ENCODE measurements around the gene FAM200C. TPM values are rescaled to one million over a fixed set of nuclear protein-coding genes. Genes with fewer than 3 reads are reported as not detected.
"Not testable (repeated sequence)": the region's sequence is repeated elsewhere in the genome, so short reads cannot be mapped to it uniquely, and the experiment has no call there.

The FAM200C gene
- 7.7 and 8.1 TPM in 2 replicates for total RNA-seq (2014; rRNA removed; shearing (Covaris generic))
- 2.9 and 5.1 TPM in 2 replicates for polyA plus RNA-seq (2015; cell fraction: cytosol; rRNA removed)
- 9.9 and 14.7 TPM in 2 replicates for polyA plus RNA-seq (2015; cell fraction: nucleus; rRNA removed)

DNA sequence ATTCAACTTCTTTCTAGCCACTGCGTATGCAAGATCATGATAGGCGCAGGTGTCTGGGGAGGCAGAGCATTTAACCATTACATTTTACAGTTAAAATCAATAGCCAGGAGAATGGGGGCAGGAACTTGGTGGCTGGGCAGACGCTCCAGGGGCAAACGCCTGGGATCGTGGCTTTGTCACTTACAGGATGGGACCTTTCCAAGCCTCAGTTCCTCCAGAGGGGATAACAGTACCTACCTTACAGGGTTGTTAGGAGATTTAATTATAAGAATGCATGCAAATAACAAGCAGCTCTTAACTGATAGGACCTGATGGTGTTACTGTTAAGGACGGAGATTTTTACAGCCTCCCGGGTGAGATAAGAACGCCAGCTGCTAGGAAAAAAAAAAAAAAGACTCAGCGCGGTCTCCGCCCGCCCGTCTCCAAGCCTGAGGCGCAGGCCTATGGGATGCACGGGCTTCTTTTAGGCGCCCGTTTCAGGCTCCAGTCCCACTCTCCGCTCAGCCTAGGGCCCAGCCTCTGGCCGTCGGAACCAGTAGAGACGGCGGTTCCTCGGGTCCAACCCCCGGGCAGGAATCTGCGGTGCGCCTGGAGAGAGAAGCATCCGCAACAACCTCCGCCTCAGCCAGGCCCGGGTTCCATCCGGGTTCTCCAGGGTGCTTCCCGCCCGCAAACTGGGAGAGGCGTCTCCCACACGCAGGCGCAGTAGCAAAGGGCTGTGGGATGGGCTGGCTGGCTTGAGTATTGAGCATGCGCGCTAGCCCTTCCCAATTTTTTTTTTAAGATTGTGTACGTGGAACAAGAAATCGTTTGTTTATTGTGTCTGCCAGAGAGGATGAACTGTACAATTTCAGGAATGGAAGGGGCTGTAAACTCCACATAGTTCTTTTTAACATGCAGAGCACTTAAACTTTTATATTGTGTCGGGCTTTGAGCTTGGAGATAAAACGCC, at the start of gene FAM200C:
FAM200C (minus strand) TSS at position 653 of the 952 bp plus-strand sequence. CDS start 4,564 bp downstream, outside the sequence.
- in situ Hi-C loops (cut with HindIII; ENCODE audit: low pct_unique_long_range_greater_than_20kb, low sequenced_read_pairs), result no loop called here
- DNase-seq (ENCODE audit: low read depth, low spot score), result peak; percentile 95

DNA sequence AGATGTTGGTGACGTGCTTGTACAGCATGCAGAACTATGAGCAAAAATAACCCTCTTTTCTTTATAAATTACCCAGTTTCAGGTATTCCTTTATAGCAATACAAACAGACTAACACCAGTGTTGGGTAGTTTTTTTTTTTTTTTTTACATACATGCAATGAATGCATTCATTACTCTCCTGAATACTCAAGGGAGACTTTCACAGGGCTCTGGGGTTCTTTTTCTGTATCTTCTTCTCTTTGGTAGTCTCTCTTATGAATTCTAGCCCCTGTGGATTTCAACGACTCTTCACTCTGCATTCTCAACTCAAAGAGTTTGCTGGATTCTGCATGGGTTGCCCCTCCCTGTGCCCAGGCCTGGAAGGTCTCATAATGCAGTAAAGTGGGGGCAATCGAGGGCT, 49.6 kb upstream of the FAM200C start:
- in situ Hi-C loops (cut with HindIII; ENCODE audit: low pct_unique_long_range_greater_than_20kb, low sequenced_read_pairs), result no loop called here
- no peak for DNase-seq (ENCODE audit: low read depth, low spot score)

DNA sequence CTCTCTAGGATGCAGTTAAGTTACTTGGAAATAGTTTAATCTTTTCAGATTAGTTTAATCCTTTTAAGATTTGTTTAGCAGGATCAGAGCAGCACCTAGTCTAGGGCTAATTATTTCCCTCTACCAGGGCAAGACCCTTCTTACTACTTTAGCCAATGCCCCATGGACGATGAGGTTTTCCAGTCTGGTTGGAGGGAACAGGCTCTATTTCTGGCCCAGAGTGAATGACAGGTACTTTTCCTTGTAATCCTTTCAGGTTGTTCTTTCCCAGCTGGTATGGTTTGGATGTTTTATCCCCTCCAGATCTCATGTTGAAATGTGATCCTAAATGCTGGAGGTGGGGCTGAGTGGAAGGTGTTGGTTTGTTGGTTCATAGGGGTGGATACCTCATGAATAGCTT, 49.0 kb upstream of the FAM200C start:
- in situ Hi-C loops (cut with HindIII; ENCODE audit: low pct_unique_long_range_greater_than_20kb, low sequenced_read_pairs), result no loop called here
- no peak for DNase-seq (ENCODE audit: low read depth, low spot score)

- in situ Hi-C loops (cut with HindIII; ENCODE audit: low pct_unique_long_range_greater_than_20kb, low sequenced_read_pairs), result no loop called here
- no peak for DNase-seq (ENCODE audit: low read depth, low spot score)
Measured at GRCh38 chr5:160445751-160446150, 45.9 kb upstream of the FAM200C start.

- DNase-seq (ENCODE audit: low read depth, low spot score), result no peak
- in situ Hi-C loops (cut with HindIII; ENCODE audit: low pct_unique_long_range_greater_than_20kb, low sequenced_read_pairs), result no loop called here
Measured at GRCh38 chr5:160445132-160445531, 45.3 kb upstream of the FAM200C start.

- in situ Hi-C loops (cut with HindIII; ENCODE audit: low pct_unique_long_range_greater_than_20kb, low sequenced_read_pairs), result no loop called here
Measured at GRCh38 chr5:160444407-160444806, 44.6 kb upstream of the FAM200C start.

DNA sequence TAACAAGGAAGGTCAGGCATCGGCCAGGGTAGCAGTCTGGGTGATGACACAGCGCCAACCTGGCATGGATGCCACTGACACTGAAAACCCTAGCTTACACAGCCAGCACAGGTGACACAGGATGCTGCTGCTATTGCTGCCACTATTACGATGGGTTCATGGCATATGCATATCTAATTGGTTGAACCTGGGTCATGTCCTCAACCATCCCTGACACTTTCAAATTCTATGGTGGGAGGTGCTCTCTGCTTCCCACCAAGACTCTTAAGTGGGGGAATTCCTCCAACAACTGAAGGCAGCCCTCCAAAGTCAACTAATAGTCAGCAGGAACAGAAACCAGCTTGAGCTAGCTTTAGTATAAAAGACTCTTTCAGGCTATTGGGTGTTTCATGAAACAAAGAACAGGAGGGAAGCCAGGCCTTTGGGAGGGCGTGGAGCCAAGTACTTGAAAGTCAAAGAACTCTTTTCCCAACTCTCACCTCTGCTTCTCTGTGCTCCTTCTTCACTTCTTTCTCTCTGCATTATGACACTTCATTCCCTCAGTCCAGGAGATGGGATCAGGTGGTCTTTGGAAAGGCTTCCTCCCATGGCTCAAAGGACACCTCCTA, 43.1 kb upstream of the FAM200C start:
- in situ Hi-C loops (cut with HindIII; ENCODE audit: low pct_unique_long_range_greater_than_20kb, low sequenced_read_pairs), result no loop called here
- DNase-seq (ENCODE audit: low read depth, low spot score), result peak; percentile 64

More at GRCh38 chr5:160444407-160444806, 44.6 kb upstream of the FAM200C start:
- DNase-seq (ENCODE audit: low read depth, low spot score), result no peak

DNA sequence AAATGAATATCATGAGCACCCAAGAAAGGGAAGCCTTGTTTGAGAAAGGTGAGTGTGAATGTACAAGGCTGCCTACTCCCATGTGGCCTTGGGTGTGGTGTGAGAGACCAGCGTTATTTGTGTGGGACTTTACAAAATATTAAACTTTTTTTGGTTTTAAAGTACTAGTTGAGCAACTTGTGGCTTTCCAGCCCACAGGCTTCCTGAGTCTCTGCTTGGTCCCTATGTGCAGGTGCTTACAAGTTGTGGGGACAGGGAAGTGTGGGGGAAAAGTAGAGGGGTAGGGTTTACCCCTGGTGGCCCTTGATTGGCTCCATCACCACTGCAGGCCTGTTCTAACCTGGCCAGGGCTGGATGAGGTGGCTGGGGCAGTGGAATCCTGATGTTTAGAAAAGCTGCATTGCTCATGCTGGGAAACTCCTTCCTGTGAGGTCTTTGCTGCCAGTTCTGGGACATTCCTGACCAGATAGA, 41.5 kb upstream of the FAM200C start:
- peak; percentile 16 for DNase-seq (ENCODE audit: low read depth, low spot score)
- in situ Hi-C loops (cut with HindIII; ENCODE audit: low pct_unique_long_range_greater_than_20kb, low sequenced_read_pairs), result no loop called here

DNA sequence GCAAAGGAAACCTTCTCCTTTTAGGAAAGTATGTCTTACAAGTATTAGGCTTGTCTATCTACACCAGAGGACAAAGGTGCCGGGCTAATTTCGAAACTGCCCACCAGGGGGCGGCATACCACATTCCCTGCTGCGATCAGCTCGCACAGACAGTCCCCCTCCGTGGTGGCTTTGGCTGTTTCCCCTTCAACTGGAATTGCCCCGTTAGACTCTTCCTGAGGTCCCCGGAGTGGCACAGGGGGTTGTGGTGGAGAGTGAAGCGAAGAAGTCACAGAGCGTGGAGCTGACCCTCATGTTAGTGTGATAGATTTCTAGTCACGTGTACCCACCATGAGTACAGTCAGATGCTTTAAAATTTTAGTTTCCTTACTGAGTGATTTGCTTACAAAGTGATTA, 39.3 kb upstream of the FAM200C start:
- in situ Hi-C loops (cut with HindIII; ENCODE audit: low pct_unique_long_range_greater_than_20kb, low sequenced_read_pairs), result no loop called here

GRCh38 chr5:160438316-160439204, 38.7 kb upstream of the FAM200C start:
- in situ Hi-C loops (cut with HindIII; ENCODE audit: low pct_unique_long_range_greater_than_20kb, low sequenced_read_pairs), result no loop called here
- peak; percentile 80 for DNase-seq (ENCODE audit: low read depth, low spot score)

More for the DNA sequence above, 39.3 kb upstream of the FAM200C start:
- DNase-seq (ENCODE audit: low read depth, low spot score), result peak; percentile 89

DNA sequence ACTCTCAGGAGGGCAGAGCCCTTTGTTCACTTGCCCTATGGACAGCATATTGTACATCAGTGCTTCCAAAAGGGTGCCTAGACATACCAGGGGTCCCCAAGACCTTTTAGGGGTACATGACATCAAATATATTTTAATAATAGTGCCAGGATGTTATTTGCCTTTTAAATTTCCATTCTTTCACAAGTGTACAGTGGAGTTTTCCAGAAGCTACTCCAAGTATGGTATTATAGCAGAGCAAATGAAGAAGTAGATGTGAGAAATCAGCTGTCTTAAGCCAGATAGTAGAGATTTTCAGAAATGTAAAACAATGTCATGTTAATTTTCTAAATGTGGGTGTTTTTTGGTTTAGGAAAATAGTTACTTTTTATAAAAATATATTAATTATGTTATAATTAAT, 37.4 kb upstream of the FAM200C start:
- in situ Hi-C loops (cut with HindIII; ENCODE audit: low pct_unique_long_range_greater_than_20kb, low sequenced_read_pairs), result no loop called here
- no peak for DNase-seq (ENCODE audit: low read depth, low spot score)

GRCh38 chr5:160436661-160437060, 36.8 kb upstream of the FAM200C start:
- in situ Hi-C loops (cut with HindIII; ENCODE audit: low pct_unique_long_range_greater_than_20kb, low sequenced_read_pairs), result not testable (repeated sequence)
- peak; percentile 58 for DNase-seq (ENCODE audit: low read depth, low spot score)

GRCh38 chr5:160436017-160436416, 36.2 kb upstream of the FAM200C start:
- no peak for DNase-seq (ENCODE audit: low read depth, low spot score)

GRCh38 chr5:160435532-160435931, 35.7 kb upstream of the FAM200C start:
- DNase-seq (ENCODE audit: low read depth, low spot score), result no peak
- in situ Hi-C loops (cut with HindIII; ENCODE audit: low pct_unique_long_range_greater_than_20kb, low sequenced_read_pairs), result no loop called here

More at GRCh38 chr5:160436017-160436416, 36.2 kb upstream of the FAM200C start:
- in situ Hi-C loops (cut with HindIII; ENCODE audit: low pct_unique_long_range_greater_than_20kb, low sequenced_read_pairs), result no loop called here

- in situ Hi-C loops (cut with HindIII; ENCODE audit: low pct_unique_long_range_greater_than_20kb, low sequenced_read_pairs), result no loop called here
- DNase-seq (ENCODE audit: low read depth, low spot score), result no peak
Measured at GRCh38 chr5:160434022-160434531, 34.2 kb upstream of the FAM200C start.

- in situ Hi-C loops (cut with HindIII; ENCODE audit: low pct_unique_long_range_greater_than_20kb, low sequenced_read_pairs), result no loop called here
Measured at GRCh38 chr5:160432787-160433186, 32.9 kb upstream of the FAM200C start.

GRCh38 chr5:160432196-160432595, 32.3 kb upstream of the FAM200C start:
- no peak for DNase-seq (ENCODE audit: low read depth, low spot score)
- in situ Hi-C loops (cut with HindIII; ENCODE audit: low pct_unique_long_range_greater_than_20kb, low sequenced_read_pairs), result no loop called here

More at GRCh38 chr5:160432787-160433186, 32.9 kb upstream of the FAM200C start:
- no peak for DNase-seq (ENCODE audit: low read depth, low spot score)
